HEK293 (cell line): ENCODE results near the gene BTG4.

Source experiments
- CTCF ChIA-PET: fragments of 350-600 bp; formaldehyde crosslinking; extraction: SDS; loops from one replicate; lab custom pipeline; 2021; ENCODE audit warnings: antibody characterized with exemption; lab: Yijun Ruan, JAX
- POLR2A ChIA-PET: fragments of 300-600 bp; formaldehyde crosslinking; extraction: SDS; loops from one replicate; lab custom pipeline; 2020; ENCODE audit warnings: antibody characterized with exemption, inconsistent platforms; lab: Yijun Ruan, JAX
- H3K27ac ChIP-seq: fragments of 200-500 bp; sonication (Bioruptor generic); 2 replicates; pipeline ENCODE4 v1.5.1; 2014; ENCODE audit warnings: low read depth, low read length, control low read depth, inconsistent platforms; ENCODE audit errors: extremely low read depth
- H3K36me3 ChIP-seq, 2 experiments: fragments of 200-500 bp in 1 of 2; sonication (Bioruptor generic) in 1 of 2; 1 replicate in 1 of 2; 2 replicates in 1 of 2; pipeline ENCODE4 v1.5.1; 2014 to 2017; ENCODE audit warnings: inconsistent platforms in 2 of 2, low read length in 2 of 2; ENCODE audit not compliant: control insufficient read depth in 2 of 2, insufficient read depth in 1 of 2
- H3K4me1 ChIP-seq: fragments of 200-500 bp; sonication (Bioruptor generic); 2 replicates; pipeline ENCODE4 v1.5.1; 2014; ENCODE audit warnings: mild to moderate bottlenecking, low read length, inconsistent platforms; ENCODE audit not compliant: control insufficient read depth, insufficient read depth
- H3K4me3 ChIP-seq: 2 replicates; pipeline ENCODE4 v1.5.1; 2011; ENCODE audit warnings: low read depth, mild to moderate bottlenecking, control low read depth, low read length, moderate library complexity
- H3K9me3 ChIP-seq: fragments of 200-500 bp; sonication (Bioruptor generic); 2 replicates; pipeline ENCODE4 v1.5.1; 2014; ENCODE audit warnings: low read depth, low read length, inconsistent platforms; ENCODE audit not compliant: control insufficient read depth, insufficient read depth
- EGR2 ChIP-seq: fragments of 450-650 bp; formaldehyde crosslinking; IDR thresholded peaks from 2 replicates; pipeline ENCODE4 v1.5.1; 2016; ENCODE audit warnings: low read depth, missing biosample characterization, missing genetic modification characterization
- ELK4 ChIP-seq: IDR thresholded peaks from 2 replicates; pipeline ENCODE4 v1.6.1; 2011; ENCODE audit warnings: mild to moderate bottlenecking, low read depth, low read length, borderline replicate concordance
- GLIS2 ChIP-seq: fragments of 450-650 bp; formaldehyde crosslinking; IDR thresholded peaks from 2 replicates; pipeline ENCODE4 v1.5.1; 2016; ENCODE audit warnings: missing biosample characterization, missing genetic modification characterization
- KLF7 ChIP-seq: fragments of 450-650 bp; formaldehyde crosslinking; IDR thresholded peaks from 2 replicates; pipeline ENCODE4 v1.5.1; 2016; ENCODE audit warnings: missing biosample characterization, missing genetic modification characterization, borderline replicate concordance
- KLF8 ChIP-seq: fragments of 450-650 bp; formaldehyde crosslinking; IDR thresholded peaks from 2 replicates; pipeline ENCODE4 v1.5.1; 2016; ENCODE audit warnings: missing biosample characterization, missing genetic modification characterization
- PATZ1 ChIP-seq: fragments of 450-650 bp; formaldehyde crosslinking; IDR thresholded peaks from 2 replicates; pipeline ENCODE4 v1.5.1; 2016; ENCODE audit warnings: missing biosample characterization, missing genetic modification characterization
- PRDM10 ChIP-seq: fragments of 450-650 bp; formaldehyde crosslinking; IDR thresholded peaks from 2 replicates; pipeline ENCODE4 v1.5.1; 2016; ENCODE audit warnings: missing biosample characterization, missing genetic modification characterization
- SCRT1 ChIP-seq: fragments of 450-650 bp; formaldehyde crosslinking; IDR thresholded peaks from 2 replicates; pipeline ENCODE4 v1.5.1; 2016; ENCODE audit warnings: missing biosample characterization, missing genetic modification characterization, borderline replicate concordance
- ZEB2 ChIP-seq: fragments of 450-650 bp; formaldehyde crosslinking; IDR thresholded peaks from 2 replicates; pipeline ENCODE4 v1.5.1; 2016; ENCODE audit warnings: missing biosample characterization, missing genetic modification characterization
- ZNF10 ChIP-seq: fragments of 450-650 bp; formaldehyde crosslinking; IDR thresholded peaks from 2 replicates; pipeline ENCODE4 v1.5.1; 2017; ENCODE audit warnings: missing biosample characterization, missing genetic modification characterization
- ZNF112 ChIP-seq: fragments of 450-650 bp; formaldehyde crosslinking; IDR thresholded peaks from 2 replicates; pipeline ENCODE4 v1.5.0; 2017; ENCODE audit warnings: missing biosample characterization, missing genetic modification characterization
- ZNF169 ChIP-seq: fragments of 450-650 bp; formaldehyde crosslinking; IDR thresholded peaks from 2 replicates; pipeline ENCODE4 v1.5.1; 2016; ENCODE audit warnings: missing biosample characterization, missing genetic modification characterization
- ZNF223 ChIP-seq: fragments of 450-650 bp; formaldehyde crosslinking; IDR thresholded peaks from 2 replicates; pipeline ENCODE4 v1.5.1; 2016; ENCODE audit warnings: missing biosample characterization, missing genetic modification characterization
- ZNF274 ChIP-seq, 2 experiments: fragments of 200-500 bp in 1 of 2; fragments of 450-650 bp in 1 of 2; sonication (Bioruptor generic) in 1 of 2; formaldehyde crosslinking in 1 of 2; IDR thresholded peaks; 2 replicates each; pipeline versions ENCODE4 v1.5.1 to v1.6.1; 2014 to 2016; ENCODE audit warnings: borderline replicate concordance in 1 of 2, inconsistent platforms in 1 of 2, low read length in 1 of 2, missing biosample characterization in 1 of 2, missing genetic modification characterization in 1 of 2
- ZNF324 ChIP-seq: fragments of 450-650 bp; formaldehyde crosslinking; IDR thresholded peaks from 2 replicates; pipeline ENCODE4 v1.5.1; 2016; ENCODE audit warnings: missing biosample characterization, missing genetic modification characterization
- ZNF416 ChIP-seq: fragments of 450-650 bp; formaldehyde crosslinking; IDR thresholded peaks from 2 replicates; pipeline ENCODE4 v1.5.1; 2016; ENCODE audit warnings: missing biosample characterization, missing genetic modification characterization
- ZNF558 ChIP-seq: fragments of 450-650 bp; formaldehyde crosslinking; IDR thresholded peaks from 2 replicates; pipeline ENCODE4 v1.5.1; 2016; ENCODE audit warnings: missing biosample characterization, missing genetic modification characterization
- ZNF785 ChIP-seq: fragments of 450-650 bp; formaldehyde crosslinking; IDR thresholded peaks from 2 replicates; pipeline ENCODE4 v1.5.1; 2016; ENCODE audit warnings: missing biosample characterization, missing genetic modification characterization
- ZSCAN4 ChIP-seq: fragments of 450-650 bp; formaldehyde crosslinking; IDR thresholded peaks from 2 replicates; pipeline ENCODE4 v1.5.1; 2017; ENCODE audit warnings: missing biosample characterization, missing genetic modification characterization
- TF ChIP-seq, protein P1 (sequence below): fragments of 450-650 bp; formaldehyde crosslinking; IDR thresholded peaks from 2 replicates; pipeline ENCODE4 v1.5.1; 2016; ENCODE audit warnings: missing biosample characterization, missing genetic modification characterization
- TF ChIP-seq, protein P2 (sequence below): fragments of 450-650 bp; formaldehyde crosslinking; IDR thresholded peaks from 2 replicates; pipeline ENCODE4 v1.5.1; 2016; ENCODE audit warnings: missing biosample characterization, missing genetic modification characterization
- TF ChIP-seq, protein P3 (sequence below): fragments of 450-650 bp; formaldehyde crosslinking; IDR thresholded peaks from 2 replicates; pipeline ENCODE4 v1.5.1; 2016; ENCODE audit warnings: missing biosample characterization, missing genetic modification characterization

Gene BTG4

DNA sequence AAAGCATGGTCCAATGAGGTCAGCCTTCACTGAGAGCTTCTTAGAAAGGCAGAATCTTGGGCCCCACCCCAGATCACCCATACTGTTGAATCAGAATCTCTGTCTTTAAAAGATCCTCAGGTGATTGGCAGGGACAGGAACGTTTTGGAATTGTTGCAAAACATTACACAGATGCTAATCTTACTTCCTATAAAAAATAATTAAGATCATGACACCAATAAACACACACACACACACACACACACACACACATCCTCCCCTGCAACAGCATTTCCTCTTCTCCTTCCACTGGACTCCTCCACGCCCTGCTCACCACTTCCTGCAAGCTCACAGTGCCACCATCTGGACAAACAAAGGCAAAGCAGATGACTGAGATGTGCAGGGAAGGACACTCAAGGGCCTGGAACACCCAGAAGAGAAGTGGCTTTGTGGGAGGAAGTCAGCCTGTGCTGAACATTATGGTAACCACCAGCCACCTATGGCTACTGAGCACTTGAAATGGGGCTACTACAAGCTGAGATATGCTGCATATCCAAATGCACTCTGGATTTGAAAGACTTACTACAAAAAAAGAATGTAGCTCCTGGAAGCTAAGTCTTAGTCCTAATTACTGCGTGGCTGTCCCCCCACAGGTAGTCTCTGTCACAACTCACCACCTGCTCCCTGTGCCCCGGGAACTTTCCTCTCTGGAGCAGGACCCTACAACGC lies 65.6 kb downstream of the BTG4 start:
- H3K9me3 ChIP-seq, result no peaks in the 10 kb centered on the region
- POLR2A ChIA-PET, result no interaction called here
- H3K4me1 ChIP-seq, result no peaks in the 10 kb centered on the region
- TF ChIP-seq ZNF416 (tag by site-specific recombination) (no peak), ZNF324 (tag by site-specific recombination) (0 out of 2 replicates have a peak, but pooled peaks have one; percentile 39), ELK4 (no peak), ZNF112 (tag by site-specific recombination) (no peak), ZNF169 (no peak), EGR2 (tag by site-specific recombination) (peak; percentile 66), SCRT1 (tag by site-specific recombination) (0 out of 2 replicates have a peak, but pooled peaks have one; percentile 33), GLIS2 (tag by site-specific recombination) (no peak), KLF8 (tag by site-specific recombination) (0 out of 2 replicates have a peak, but pooled peaks have one; percentile 48), ZNF558 (tag by site-specific recombination) (no peak), ZNF223 (tag by site-specific recombination) (no peak), KLF7 (tag by site-specific recombination) (0 out of 2 replicates have a peak, but pooled peaks have one; percentile 28), ZNF274 (IDR thresholded peaks at IDR 0.05; ENCODE audit: low read length) (no peak), ZNF274 (tag by site-specific recombination; IDR thresholded peaks at IDR 0.05; ENCODE audit: borderline replicate concordance) (no peak), PATZ1 (tag by site-specific recombination) (0 out of 2 replicates have a peak, but pooled peaks have one; percentile 25), ZSCAN4 (peak; percentile 90), ZNF785 (tag by site-specific recombination) (no peak), ZNF10 (tag by site-specific recombination) (no peak), ZEB2 (tag by site-specific recombination) (no peak), PRDM10 (tag by site-specific recombination) (peak; percentile 71)
- TF ChIP-seq, protein P1, sequence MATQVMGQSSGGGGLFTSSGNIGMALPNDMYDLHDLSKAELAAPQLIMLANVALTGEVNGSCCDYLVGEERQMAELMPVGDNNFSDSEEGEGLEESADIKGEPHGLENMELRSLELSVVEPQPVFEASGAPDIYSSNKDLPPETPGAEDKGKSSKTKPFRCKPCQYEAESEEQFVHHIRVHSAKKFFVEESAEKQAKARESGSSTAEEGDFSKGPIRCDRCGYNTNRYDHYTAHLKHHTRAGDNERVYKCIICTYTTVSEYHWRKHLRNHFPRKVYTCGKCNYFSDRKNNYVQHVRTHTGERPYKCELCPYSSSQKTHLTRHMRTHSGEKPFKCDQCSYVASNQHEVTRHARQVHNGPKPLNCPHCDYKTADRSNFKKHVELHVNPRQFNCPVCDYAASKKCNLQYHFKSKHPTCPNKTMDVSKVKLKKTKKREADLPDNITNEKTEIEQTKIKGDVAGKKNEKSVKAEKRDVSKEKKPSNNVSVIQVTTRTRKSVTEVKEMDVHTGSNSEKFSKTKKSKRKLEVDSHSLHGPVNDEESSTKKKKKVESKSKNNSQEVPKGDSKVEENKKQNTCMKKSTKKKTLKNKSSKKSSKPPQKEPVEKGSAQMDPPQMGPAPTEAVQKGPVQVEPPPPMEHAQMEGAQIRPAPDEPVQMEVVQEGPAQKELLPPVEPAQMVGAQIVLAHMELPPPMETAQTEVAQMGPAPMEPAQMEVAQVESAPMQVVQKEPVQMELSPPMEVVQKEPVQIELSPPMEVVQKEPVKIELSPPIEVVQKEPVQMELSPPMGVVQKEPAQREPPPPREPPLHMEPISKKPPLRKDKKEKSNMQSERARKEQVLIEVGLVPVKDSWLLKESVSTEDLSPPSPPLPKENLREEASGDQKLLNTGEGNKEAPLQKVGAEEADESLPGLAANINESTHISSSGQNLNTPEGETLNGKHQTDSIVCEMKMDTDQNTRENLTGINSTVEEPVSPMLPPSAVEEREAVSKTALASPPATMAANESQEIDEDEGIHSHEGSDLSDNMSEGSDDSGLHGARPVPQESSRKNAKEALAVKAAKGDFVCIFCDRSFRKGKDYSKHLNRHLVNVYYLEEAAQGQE, result no peak
- TF ChIP-seq, protein P2, sequence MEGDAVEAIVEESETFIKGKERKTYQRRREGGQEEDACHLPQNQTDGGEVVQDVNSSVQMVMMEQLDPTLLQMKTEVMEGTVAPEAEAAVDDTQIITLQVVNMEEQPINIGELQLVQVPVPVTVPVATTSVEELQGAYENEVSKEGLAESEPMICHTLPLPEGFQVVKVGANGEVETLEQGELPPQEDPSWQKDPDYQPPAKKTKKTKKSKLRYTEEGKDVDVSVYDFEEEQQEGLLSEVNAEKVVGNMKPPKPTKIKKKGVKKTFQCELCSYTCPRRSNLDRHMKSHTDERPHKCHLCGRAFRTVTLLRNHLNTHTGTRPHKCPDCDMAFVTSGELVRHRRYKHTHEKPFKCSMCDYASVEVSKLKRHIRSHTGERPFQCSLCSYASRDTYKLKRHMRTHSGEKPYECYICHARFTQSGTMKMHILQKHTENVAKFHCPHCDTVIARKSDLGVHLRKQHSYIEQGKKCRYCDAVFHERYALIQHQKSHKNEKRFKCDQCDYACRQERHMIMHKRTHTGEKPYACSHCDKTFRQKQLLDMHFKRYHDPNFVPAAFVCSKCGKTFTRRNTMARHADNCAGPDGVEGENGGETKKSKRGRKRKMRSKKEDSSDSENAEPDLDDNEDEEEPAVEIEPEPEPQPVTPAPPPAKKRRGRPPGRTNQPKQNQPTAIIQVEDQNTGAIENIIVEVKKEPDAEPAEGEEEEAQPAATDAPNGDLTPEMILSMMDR (tag by site-specific recombination), result peak; percentile 81
- TF ChIP-seq, protein P3, sequence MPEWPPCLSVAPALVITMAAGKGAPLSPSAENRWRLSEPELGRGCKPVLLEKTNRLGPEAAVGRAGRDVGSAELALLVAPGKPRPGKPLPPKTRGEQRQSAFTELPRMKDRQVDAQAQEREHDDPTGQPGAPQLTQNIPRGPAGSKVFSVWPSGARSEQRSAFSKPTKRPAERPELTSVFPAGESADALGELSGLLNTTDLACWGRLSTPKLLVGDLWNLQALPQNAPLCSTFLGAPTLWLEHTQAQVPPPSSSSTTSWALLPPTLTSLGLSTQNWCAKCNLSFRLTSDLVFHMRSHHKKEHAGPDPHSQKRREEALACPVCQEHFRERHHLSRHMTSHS, result no peak

More for the DNA sequence above, 65.6 kb downstream of the BTG4 start:
- no peaks in the 10 kb centered on the region for H3K36me3 ChIP-seq
- no peak overlapping the region for H3K27ac ChIP-seq
- no peak overlapping the region for H3K4me3 ChIP-seq
- CTCF ChIA-PET, result interaction anchor here (0.5 to 3.8 kb wide), 31 partner anchors 8 to 1194 kb away, joined by 3 to 57 read pairs (median 3); no protein-coding TSS in a partner anchor
